ENCODE measurements around the gene GBP7.

The GBP7 gene

GRCh38 chr1:89100412-89100811, 75.4 kb downstream of the GBP7 start (continued):
- no peak for TF ChIP-seq GLIS3 (CRISPR knock-in tag; IDR thresholded peaks at IDR 0.05)
- TF ChIP-seq ZFP30 (CRISPR knock-in tag; IDR thresholded peaks at IDR 0.05): no peak

- no peak for TF ChIP-seq CSDC2 (CRISPR knock-in tag; IDR thresholded peaks at IDR 0.05)
- TF ChIP-seq TCF4 (CRISPR knock-in tag; IDR thresholded peaks at IDR 0.05; ENCODE audit: borderline replicate concordance): no peak
- no peak for TF ChIP-seq ESRRG (CRISPR knock-in tag; IDR thresholded peaks at IDR 0.05)
- no peak for TF ChIP-seq PPARA (CRISPR knock-in tag; IDR thresholded peaks at IDR 0.05; ENCODE audit: borderline replicate concordance)
- no peak for TF ChIP-seq TOX (CRISPR knock-in tag; IDR thresholded peaks at IDR 0.05; ENCODE audit: borderline replicate concordance)
- no peak for TF ChIP-seq ZNF8 (CRISPR knock-in tag; IDR thresholded peaks at IDR 0.05)
- no peak for TF ChIP-seq RARB (CRISPR knock-in tag; IDR thresholded peaks at IDR 0.05)
- no peak for TF ChIP-seq SNAI2 (CRISPR knock-in tag; IDR thresholded peaks at IDR 0.05)
- TF ChIP-seq ZNF565 (CRISPR knock-in tag; conservative IDR thresholded peaks at IDR 0.05; ENCODE audit: low read depth): no peak
- TF ChIP-seq CSRNP3 (CRISPR knock-in tag; IDR thresholded peaks at IDR 0.05): no peak
- no peak for TF ChIP-seq PATZ1 (CRISPR knock-in tag; IDR thresholded peaks at IDR 0.05; ENCODE audit: borderline replicate concordance)
- no peak for TF ChIP-seq ZC3H10 (CRISPR knock-in tag; IDR thresholded peaks at IDR 0.05)
- no peak for TF ChIP-seq OSR1 (CRISPR knock-in tag; IDR thresholded peaks at IDR 0.05)
- no peak for TF ChIP-seq ZNF70 (CRISPR knock-in tag; IDR thresholded peaks at IDR 0.05)
- no peak for TF ChIP-seq CREB5 (CRISPR knock-in tag; IDR thresholded peaks at IDR 0.05; ENCODE audit: low read depth)
- TF ChIP-seq BACH2 (CRISPR knock-in tag; IDR thresholded peaks at IDR 0.05; ENCODE audit: borderline replicate concordance): no peak
- no peak for TF ChIP-seq ISL1 (CRISPR knock-in tag; IDR thresholded peaks at IDR 0.05)
- ATAC-seq: no peak
Measured at GRCh38 chr1:89098857-89099256, 76.9 kb downstream of the GBP7 start.

- no peak for TF ChIP-seq ZFP30 (CRISPR knock-in tag; IDR thresholded peaks at IDR 0.05)
- TF ChIP-seq TSHZ2 (CRISPR knock-in tag; IDR thresholded peaks at IDR 0.05): no peak
- TF ChIP-seq POU6F1 (CRISPR knock-in tag; IDR thresholded peaks at IDR 0.05; ENCODE audit: borderline replicate concordance, low read depth): no peak
- no peak for TF ChIP-seq ZNF8 (CRISPR knock-in tag; IDR thresholded peaks at IDR 0.05)
- TF ChIP-seq ISL1 (CRISPR knock-in tag; IDR thresholded peaks at IDR 0.05): no peak
- TF ChIP-seq CSDC2 (CRISPR knock-in tag; IDR thresholded peaks at IDR 0.05): no peak
- TF ChIP-seq ZNF565 (CRISPR knock-in tag; conservative IDR thresholded peaks at IDR 0.05; ENCODE audit: low read depth): no peak
- TF ChIP-seq RARB (CRISPR knock-in tag; IDR thresholded peaks at IDR 0.05): no peak
- TF ChIP-seq PPARA (CRISPR knock-in tag; IDR thresholded peaks at IDR 0.05; ENCODE audit: borderline replicate concordance): no peak
- no peak for TF ChIP-seq GLIS3 (CRISPR knock-in tag; IDR thresholded peaks at IDR 0.05)
- no peak for TF ChIP-seq ESRRG (CRISPR knock-in tag; IDR thresholded peaks at IDR 0.05)
- TF ChIP-seq ARNTL (CRISPR knock-in tag; IDR thresholded peaks at IDR 0.05; ENCODE audit: borderline replicate concordance, low read depth): no peak
- no peak for TF ChIP-seq TOX (CRISPR knock-in tag; IDR thresholded peaks at IDR 0.05; ENCODE audit: borderline replicate concordance)
- no peak for TF ChIP-seq BACH2 (CRISPR knock-in tag; IDR thresholded peaks at IDR 0.05; ENCODE audit: borderline replicate concordance)
- no peak for TF ChIP-seq TCF4 (CRISPR knock-in tag; IDR thresholded peaks at IDR 0.05; ENCODE audit: borderline replicate concordance)
- TF ChIP-seq ZFP3 (CRISPR knock-in tag; IDR thresholded peaks at IDR 0.05): no peak
- no peak for TF ChIP-seq OSR1 (CRISPR knock-in tag; IDR thresholded peaks at IDR 0.05)
- ATAC-seq: no peak
Measured at GRCh38 chr1:89095737-89096136, 80.1 kb downstream of the GBP7 start.

Measured in SK-N-SH treated with all-trans-retinoic acid at 6 μM for 48 hours (cell line).